Right renal cortex interstitium (tissue), 3 donors: ENCODE results near the gene ZBED4. TPM values are rescaled to one million over a fixed set of nuclear protein-coding genes. Genes with fewer than 3 reads are reported as not detected.

Experiments used
- DNase-seq, 3 donors: peaks; one replicate each; pipeline ENCODE4 v3.0.0-alpha.2; 2013; ENCODE audit warnings: low read depth in 3 of 3, low spot score in 2 of 3
- polyA plus RNA-seq, 3 donors: library from polyadenylated mRNA; unstranded; fragments of 120-200 nt; gene quantifications; one replicate each; pipeline ENCODE4 v1.2.1, GENCODE V29; 2013; ENCODE audit not compliant: insufficient read length in 3 of 3

Gene ZBED4
- polyA plus RNA-seq, 3 donors: 16.3 to 16.8 (median 16.6) TPM

DNA sequence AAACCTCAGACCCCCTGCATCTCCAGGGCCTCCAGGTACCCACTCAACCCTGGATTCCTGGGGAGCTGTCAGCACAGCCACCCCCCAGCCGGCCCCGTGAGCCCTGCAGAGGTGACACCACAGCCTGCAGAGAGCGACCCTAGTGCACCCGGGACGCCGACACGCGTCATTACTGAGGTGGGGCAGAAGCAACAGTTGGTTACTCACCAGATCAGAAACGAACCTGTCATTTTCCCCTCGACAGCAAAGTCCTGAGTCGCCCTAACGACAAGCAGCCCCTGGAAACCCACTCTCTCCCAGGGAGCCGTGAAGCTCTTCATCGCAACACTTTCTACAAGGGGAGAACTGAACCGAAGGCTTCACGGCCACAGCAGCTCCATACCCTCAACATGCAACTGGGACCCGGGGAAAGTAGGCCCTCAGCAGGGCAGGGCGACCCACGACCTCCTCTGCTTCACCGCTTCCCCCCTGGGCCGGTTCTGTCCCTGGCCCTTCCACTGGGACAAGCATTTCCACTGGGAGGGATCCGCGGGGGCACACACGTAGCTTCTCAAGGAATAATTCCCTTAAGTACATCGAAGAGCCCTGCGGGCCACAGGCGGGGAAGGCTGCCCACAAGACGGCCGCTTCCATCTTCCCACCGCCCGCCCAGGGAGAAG is 27.6 kb upstream of the ZBED4 start:
- DNase-seq: no peak

DNA sequence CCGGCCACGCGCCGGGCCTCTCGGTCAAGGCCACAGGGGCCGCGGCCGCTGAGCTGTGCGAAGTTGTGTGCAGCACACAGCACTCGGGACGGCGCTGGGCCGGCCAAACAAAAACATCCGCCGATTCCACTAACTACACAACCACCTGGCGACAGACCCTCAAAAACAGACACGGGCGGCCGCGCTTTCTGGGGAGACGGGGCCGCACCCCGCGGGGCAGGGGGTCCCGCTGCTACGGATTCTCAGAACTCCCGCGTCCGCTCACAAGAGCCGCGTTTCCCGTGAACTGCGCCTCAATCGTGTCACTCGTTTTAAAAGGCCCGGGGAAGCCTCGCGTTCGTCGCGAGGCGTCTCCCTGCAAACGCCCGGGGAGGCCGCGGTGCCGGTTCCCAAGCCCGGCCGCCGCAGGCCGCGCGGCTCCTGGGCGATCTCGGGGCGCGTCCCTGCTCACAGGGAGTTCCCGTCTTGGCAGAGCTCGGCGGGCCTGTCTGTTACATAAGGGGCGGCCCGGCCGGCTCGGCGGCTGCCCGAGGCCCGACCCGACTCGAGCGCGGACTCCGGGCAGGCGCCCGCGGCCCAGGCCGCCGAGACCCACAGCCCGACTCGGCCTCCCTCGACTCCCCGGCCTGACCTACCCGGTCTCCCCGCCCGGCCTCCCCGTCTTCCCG is 26.9 kb upstream of the ZBED4 start:
- no peak for DNase-seq

DNA sequence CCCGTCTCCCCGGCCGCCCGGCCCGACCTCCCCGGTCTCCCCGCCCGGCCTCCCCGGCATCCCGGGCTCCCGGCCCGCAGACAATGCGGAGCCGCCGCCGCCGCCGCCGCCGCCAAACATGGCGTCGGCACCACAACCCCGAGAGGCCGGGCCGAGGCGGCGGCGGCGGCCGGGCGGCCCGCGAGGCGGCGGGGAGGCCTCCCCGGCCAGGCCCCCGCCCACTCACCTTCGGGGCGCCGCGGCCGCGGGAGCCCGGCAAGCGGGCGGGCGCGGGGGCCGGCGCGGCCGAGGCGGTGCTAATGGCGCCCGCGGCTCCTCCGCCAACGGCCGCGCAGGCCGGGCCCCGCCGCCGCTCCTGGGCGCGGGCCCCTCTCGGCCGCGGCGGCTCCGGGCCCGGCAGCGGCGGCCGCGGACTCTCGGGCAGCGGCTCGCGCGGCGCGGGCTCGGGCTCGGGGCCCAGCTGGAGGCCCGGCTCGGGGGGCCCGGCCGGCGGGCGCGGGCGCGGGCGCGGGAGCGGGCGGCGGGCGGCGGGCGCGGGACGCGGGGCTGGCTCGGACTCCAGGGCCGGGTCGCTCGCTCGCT is 26.3 kb upstream of the ZBED4 start:
- DNase-seq: no peak

DNA sequence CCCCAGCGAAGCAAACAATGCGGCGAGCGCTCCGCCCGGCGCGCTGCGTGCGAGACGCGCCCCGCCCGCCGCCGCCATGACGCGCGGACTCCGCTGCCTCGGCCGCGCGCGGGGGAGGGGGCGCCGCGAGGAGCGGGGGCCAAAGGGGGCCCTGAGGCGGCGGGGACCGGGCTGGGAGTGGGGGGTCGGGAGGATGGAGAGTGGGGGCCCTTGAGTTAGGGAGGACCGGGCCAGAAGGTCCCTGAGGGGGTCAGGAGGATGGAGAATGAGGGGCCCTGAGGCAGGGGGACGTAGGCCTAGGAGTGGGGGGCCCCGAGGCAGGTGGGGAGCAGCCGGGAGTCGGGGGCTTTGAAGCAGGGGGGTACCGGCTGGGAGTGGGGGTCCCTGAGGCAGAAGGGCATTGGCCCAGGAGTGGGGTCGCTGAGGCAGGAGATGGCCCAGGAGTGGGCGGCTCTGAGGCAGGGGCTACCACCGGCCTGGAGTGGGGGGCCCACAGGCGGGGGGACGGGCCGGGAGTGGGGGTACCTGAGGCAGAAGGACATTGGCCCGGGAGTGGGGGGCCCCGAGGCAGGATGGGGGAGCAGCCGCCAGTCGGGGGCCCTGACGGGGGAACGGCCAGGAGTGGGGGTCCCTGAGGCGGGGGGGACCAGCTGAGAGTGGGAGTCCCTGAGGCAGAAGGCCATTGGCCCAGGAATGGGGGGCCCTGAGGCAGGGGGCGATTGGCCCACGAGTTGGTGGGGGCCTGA is 25.6 kb upstream of the ZBED4 start, which contains the start of gene BRD1:
Gene BRD1 (minus strand): TSS at position 21 of the 746 bp plus-strand sequence. CDS start 3,556 bp downstream, outside the sequence.
- DNase-seq: peak in 1 of 3 donors; percentile 23

DNA sequence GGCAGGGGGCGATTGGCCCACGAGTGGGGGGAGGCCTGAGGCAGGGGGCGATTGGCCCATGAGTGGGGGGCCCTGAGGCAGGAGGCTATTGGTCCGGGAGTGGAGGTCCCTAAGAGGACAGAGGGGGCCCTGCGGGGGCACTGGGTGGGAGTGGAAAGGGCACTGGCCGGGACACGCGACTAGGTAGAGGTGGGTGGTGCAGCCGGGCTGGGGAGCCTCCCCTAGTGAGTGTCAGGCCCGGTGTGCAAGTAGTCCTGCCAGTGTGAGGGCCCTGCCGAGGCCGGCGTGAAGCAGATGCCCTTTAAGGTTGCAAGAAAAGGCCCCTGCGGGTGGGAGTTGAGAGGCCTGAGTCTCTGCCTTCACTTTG is 25.1 kb upstream of the ZBED4 start:
- no peak for DNase-seq

DNA sequence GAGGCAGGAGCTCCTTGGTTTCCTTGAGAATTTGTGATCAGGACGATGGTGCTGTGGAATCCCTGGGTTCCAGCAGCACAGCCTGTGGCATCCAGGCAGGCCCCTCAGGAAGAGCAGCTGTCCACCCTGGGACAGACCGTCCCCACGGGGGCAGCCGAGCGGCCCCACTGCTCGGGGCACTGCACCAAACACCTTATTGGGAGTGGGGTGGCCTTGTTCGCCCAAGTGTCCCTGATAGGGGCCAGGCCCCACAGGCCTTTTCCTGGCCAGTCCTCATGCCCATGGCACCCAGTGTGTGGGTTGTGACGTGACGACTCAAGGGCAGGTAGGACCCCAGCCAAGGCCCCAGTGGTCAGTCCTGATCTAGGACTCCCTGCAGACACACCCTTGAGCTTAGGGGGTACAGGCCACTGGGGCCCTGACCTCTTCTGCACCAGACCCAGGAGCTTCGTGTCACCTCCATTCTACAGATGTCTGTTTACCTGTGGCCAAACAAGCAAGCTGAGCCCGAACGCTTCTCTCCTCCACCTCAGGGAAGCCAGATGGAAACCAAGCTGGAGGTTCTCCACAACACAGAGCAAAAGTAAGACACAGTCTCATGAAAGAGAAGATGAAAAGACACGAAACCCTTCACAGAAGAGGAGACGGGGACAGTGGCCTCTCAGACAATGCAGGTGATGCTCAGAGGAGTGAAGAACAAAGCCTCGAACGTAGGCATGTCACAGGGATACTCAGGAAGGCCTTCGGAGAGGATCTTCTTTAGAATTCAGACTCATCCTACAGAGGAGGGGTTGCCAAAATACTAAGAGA is 24.4 kb upstream of the ZBED4 start:
- no peak for DNase-seq

DNA sequence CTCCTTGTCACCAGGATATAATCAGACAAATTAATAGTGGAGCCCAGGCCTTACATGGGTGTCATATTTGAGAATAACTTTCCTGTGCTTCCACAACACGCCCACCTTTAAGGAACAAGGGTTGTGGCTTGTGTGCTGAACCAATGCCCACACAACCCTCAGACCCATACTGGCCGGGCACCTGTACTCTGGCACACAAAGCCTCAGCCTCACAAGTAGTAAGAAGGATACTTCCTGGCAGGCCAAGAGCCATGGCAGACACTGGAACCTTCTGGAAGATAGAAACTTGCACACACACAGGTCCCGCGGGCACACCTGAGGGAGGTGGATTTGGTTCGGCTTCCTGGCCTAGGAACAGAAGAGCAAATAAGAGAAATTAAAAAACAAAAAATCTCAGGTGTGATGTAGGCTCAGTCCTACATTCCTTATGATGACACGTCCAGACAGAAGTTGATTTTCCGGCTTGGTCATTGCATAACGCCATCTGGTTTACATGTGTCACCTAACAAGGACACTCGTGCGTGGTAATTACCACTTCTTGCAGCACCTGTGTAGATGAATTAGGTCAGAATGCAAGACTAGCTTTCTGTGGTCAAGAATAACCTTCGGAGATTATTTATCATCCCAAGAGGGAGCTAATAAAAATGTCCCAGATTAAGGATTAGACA is 20.2 kb upstream of the ZBED4 start:
- DNase-seq: no peak

DNA sequence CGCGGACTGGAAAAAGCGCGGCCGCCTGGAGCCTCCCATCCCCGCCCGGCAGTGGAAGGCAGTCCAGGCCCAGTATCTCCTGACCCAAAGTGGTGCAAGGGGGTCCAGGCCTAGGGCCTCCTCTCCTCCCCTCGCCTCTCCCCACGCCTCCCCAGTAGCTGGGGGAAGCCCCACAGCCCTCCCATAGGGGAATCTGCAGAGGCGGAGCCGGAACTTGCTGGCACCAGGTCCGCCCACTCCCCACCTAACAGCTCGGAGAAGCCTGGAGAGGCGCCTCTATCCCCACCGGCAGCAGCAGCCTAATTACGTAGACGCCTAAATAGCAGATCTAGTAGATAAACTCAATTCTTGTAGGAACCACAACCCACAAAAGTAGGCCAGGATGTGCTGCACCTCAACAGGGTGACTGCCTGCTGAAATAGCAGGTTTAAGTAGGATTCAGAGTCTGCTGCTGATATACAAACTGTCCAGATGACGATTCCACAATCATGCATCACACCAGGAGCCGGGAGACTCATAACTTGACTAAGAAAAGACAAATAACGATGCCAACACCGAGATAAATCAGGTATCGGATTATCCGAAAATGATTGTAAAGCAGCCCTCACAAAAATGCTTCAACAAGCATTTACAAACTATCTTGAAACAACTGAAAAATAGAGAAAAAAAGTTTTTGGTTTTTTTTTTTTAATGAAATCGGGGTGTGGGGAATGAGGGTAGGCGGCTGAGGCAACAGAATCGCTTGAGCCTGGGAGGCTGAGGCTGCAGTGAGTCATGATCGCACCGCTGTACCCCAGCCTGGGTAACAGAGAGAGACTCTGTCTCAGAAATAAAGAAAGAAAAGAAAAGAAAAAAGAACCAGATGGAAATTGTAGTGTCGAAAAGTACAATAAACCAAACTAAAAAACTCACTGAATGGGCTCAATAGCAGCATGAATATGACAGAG is 14.6 kb upstream of the ZBED4 start:
- no peak for DNase-seq

DNA sequence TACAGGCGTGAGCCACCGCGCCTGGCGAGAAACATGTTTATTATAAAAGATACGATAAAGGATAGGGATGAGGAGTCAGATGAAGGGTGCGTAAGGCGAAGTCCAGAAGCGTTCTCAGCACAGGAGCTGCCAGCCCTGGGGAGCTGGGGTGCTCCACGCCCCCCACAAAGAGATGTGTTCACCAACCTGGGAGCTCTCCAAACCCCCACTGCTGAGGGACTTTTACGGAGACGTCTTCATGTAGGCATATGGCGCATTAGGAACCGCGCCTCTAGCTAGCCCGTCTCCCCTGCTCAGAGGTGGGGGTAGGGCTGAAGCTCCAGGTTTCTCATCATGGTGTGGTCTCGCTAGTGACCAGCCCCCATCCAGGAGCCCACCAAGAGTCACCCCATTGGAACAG is 8.4 kb upstream of the ZBED4 start:
- no peak for DNase-seq

DNA sequence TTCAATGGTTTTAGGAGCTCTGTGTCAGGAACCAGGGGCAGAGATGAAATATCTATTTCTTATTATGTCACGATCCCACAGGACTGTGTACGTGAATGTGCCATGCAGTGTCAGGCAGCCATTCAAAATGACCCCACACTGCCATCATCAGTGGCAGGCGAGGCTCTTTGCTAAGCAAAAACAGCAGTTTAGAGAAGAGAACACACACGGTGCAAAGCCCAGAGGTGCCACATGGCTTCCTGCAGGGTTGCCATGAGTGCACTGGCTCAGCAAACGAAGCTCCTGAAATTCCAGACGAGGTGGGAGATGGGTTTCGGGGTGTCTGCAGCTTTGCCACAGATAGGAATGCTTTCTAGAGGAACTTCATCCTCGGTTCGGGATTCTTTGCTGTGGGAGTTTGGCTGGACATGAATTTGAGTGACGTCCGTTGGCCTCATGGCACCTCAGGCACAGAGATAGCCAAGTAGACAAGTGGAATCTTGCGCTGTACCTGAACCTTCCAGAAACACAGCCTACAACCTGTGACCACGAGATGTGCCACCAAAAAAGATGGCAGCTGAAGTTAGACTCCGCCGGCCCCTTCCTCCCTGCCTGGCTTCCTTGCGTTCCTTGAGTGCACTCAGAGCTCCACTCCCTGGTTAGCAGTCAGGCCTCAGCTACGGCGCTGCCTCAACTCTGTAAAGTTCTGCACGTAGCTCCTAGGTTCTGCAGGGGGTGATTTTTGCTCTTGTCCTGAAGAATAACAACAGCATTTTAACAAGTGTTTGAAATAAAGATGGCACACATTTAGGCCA is 7.8 kb upstream of the ZBED4 start:
- no peak for DNase-seq

DNA sequence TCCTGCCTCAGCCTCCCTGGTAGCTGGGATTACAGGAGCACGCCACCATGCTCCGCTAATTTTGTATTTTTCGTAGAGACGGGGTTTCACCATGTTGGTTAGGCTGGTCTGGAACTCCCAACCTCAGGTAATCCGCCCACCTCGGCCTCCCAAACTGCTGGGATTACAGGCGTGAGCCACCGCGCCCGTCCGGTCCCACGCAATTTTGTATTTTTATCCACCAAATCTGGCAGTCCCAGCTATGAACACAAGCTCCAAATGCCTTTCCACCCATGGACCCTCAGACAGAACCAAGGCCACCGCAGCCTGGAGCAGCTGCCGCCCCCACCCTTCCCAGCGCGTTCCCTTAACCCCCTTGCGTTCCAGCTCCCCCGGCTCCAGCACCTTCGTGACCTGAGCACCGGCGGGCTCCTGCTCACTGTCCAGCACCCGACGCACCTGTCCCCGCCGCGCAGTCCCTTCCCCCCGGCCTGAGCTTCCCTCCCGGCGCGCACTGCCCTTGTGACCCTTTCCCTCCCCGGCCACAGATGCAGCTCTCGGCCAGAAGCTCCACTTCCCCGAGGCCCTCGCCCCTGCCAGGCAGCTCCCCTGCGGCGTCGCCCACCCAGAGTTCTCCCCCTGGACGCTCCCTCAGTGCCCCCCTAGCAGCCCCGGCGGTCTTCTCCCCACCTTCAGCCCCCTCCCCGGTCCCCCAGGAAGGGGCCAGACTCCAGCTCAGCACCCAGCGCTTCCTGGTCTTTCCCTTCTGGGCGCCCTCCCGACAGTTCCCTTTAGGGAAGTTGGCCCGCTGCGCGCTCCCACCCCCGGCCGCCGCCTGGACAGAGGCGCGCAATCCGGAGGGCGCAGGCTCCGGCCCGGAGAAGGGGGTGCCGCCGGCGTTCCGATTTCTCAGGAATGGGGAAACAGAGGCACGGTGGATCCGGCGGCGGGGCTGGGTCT is 5.6 kb upstream of the ZBED4 start:
- no peak for DNase-seq

DNA sequence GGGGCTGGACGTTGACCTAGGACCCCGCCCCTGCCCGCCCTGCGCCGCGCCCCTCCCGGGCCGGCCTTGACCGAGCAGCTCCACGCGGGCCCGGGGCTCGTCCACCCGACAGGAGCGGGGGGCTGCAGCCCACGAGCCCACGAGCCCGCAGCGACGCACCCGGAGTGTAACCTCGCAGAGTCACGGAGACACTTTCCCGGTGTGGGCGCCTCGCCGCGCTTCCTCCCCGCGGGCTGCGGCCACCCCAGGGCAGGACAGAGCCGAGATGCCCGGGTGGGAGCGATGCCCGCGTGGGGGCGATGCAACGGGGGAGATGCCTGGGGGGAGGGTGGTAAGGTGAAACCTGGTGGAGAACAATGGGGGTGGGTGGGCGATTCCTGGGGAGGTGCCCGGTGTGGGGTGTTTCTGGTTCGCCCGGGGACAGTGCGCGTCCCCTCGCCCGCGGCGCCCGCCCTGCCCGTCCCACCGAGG is 4.9 kb upstream of the ZBED4 start:
- DNase-seq: no peak

DNA sequence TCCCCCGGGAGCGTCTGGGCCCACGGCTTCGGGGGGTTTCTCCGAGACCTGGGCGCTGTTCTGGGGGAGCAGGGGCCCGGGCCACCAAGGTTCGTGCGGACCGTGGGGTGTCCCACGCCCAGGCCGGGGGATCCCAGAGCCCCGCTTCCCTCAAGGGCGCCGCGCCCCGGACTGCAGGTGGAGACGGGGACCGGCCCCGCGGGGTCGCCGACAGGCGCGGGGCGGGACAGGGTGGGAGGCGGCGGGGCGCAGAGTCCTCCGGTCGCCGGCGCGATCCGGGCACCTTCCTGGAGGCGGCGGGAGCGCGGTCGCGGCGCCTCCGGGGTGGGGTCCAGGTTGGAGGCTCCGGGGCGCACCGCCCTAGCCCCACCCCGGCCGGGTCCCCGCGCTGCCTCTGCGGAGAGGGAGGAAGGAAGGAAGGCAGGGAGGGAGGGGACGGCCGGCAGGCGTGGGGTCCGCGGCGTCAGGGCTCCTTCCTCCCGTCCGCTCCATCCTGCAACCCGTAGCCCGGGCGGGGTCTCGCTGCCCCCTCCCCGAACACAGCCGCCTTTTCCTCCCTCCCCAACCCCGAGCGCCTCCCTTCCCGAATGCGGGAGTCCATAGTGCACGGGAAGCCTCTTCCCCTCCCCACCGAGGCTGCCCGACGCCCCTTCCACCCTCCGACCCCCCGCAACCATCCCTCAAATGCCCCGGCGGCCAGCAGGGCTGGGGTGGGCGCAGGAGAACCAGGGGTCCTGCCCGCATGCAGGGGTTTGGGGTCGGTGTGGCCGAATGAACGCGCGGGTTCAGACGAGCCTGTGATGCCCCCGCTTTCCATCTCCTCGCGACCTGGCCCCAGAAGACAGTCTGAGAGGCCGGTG is 4.3 kb upstream of the ZBED4 start:
- no peak for DNase-seq

DNA sequence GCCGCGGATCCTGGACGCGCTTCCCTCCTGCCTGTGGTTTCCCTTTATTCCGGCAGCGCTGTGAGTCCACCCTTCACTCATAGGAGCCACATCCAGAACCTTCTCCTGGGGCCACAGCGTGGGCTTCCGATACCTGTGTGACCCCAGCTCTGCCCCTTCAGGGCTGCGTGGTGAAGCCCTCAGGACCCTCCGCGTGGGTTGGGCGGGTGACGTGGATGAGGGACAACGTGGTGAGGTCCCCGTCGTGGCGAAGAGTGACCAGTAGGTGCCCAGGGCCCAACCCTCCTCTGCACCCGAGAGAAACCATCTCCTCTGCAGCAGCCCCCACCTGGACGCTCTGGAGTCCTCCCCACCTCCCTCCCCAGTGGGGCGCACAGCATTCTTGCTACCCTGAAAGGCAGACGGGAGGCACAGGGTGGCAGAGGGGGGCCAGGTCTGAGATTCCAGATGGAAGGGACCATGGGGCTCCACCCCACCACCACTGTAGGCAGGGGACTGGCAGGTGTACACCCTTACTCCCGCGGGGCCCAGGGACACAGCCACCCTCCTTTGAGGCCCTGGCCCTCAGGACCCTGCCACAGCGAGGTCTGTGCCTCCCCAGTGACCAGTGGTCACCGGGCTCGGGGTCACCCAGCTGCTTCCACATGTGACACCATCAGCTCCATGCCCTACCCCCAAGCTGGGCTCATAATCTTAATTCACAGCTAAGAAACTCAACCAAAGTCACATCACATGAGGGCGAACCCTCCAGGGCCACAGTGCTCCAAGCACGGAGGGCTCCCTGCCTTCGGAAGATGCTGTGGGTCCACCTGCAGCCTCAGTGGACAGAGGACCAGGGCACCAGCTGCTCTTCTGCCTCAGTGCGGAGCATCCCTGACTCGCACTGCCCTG is 3.4 kb upstream of the ZBED4 start:
- no peak for DNase-seq
